Esophagus mucosa (tissue), 1 donor: Measurements from ENCODE around the gene APCDD1. TPM values are rescaled to one million over a fixed set of nuclear protein-coding genes. Genes with fewer than 3 reads are reported as not detected.
"Not testable (repeated sequence)": the region's sequence is repeated elsewhere in the genome, so short reads cannot be mapped to it uniquely, and the experiment has no call there.

Experiments
- ATAC-seq: fragments of 200-7000 bp; cut with Tn5 transposase; one replicate; pipeline ENCODE4 v1.9.1; 2020
- total RNA-seq: library from RNA; stranded (reverse); gene quantifications from one replicate; pipeline ENCODE4 v1.2.4, GENCODE V29; 2023
- donor health status: DM: yes; HTN: yes; CAD: no.

Gene APCDD1
- total RNA-seq, 1 donor from 2014 or later = 42.2 TPM

DNA sequence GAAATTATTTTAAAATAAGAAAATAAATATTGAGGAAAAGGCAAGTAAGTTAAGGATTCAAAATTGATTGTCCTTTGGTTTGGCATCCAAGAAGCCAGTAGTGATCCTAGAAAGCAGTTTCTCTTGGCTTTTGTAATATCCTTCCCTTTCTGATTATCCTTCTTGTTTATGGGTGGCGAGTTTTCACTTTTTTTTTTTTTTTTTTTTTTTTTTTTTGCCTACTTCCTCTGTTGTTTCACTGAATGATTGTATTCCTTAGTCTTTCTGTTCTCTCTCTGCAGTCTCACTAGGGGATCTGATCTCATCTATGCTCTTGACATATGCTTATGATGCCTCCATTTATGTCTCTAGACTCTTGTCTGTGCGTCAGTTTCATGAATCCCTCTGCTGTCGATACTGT is 75.6 kb downstream of the APCDD1 start:
- ATAC-seq = no peak

DNA sequence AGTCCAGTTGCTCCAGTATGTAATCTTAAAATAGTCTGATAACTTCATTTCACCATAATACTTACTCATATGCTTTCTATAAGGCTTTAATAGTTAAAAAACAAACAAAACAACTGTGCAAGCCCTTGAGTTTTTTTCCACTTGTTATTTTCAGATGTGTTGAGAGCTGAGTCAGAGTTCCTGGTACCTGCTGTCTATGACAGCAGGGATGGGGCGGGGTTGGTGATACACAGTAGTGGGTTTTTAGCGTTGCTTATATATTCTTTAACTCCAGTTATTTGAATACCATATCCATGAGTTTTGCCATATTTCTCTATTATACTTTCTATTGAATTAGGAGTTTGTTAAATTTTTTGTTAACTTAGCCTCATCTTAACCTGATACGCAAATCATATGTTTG is 76.4 kb downstream of the APCDD1 start:
- peak; percentile 60 for ATAC-seq

DNA sequence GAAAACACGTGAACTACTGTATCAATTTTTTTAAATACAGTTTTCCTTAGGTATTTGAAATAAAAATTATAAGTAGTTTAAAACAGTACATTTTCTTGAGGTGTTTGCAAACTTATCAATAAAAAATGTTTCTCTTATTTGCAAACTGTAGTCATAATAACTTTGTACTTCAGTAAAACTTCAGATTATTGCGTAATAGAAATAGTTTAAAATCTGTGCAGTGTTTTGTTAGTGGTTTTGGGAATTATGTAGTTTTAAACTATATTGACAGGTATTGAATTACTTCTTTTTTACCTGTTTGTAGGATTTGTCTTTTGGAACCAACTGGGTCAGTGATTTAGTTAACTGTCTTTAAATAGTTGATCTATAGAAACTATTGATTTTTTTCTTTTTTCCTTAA is 78.7 kb downstream of the APCDD1 start:
- no peak for ATAC-seq

DNA sequence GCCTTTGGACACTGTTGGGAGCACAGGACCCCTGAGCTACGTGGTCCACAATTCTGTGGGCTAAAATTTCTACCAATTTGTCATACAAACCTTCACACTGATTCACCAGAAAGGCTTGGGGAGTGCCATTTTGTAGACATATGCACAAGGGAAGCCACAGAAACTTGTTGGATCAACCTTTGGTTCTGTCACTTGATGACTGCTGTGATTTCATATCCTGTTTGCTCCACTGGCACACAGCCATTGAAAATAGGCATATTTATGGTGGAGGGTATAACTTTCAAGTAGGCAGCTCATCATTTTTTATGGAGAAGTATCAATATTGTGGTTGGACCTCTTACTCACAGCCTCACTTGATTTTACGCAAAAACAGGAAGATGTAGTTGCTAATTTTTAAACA is 81.8 kb downstream of the APCDD1 start:
- no peak for ATAC-seq

DNA sequence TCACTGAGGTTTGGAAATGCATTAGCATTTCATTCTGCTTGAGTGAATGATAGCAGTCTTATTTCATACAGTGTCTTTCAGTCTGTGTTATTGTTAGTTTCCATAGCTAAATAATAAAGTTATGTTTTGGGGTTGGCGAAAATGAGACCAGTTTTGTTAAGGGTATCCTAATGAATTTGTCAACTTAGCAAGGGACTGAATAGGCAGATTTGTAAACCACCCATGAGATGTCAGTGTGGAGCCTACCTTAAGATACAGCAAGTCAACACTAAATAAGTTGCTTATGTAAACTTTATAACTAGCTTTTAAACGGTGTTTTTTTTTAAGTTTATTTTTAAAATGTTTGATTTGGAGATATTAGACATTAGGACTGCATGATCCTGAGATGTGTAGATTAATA is 83.3 kb downstream of the APCDD1 start:
- ATAC-seq = no peak

DNA sequence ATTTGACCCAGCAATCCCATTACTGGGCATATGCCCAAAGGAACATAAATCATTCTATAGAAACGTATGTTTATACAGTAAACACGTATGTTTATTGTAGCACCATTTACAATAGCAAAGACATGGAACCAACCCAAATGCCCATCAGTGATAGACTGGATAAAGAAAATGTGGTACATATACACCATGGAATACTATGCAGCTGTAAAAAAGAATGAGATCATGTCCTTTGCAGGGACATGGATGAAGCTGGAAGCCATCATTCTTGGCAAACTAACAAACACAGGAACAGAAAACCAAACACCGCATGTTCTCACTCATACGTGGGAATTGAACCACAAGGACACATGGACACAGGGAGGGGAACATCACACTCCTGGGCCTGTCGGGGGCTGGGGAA is 84.7 kb downstream of the APCDD1 start:
- ATAC-seq = not testable (repeated sequence)

Other genes with a start within 250 kb of the APCDD1 start
- 24.4 TPM for gene NAPG, start 71.4 kb downstream of the APCDD1 start, total RNA-seq